ENCODE measurements around the gene SLC7A5.

SLC7A5 gene

DNA sequence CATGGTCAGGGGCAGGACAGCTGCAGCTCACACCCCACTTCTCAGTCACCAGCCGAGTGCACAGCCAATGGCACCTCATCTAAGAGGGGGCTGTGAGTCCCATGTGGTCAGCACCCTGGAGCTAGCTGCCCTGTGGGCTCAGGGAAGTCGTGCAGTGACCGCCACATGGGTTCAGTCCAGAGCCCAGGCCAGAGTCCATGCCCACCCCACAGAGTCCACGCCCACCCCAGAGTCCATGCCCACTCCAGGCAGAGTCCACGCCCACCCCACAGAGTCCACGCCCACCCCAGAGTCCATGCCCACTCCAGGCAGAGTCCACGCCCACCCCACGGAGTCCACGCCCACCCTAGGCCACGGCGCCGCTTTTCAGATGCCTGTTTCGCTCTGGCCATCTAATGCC, 24.1 kb downstream of the SLC7A5 start:
- Histone ChIP-seq H3K36me3 (ENCODE audit: control insufficient read depth in 2 of 2, insufficient read depth in 1 of 2, low read length in 2 of 2) (peaks cover 0 to 54% of the 10 kb centered on the region in 2 experiments; a peak in 1 of 3 replicates), H3K9me3 (ENCODE audit: control insufficient read depth, insufficient read depth, low read depth, low read length) (no peaks in the 10 kb centered on the region), H3K4me1 (ENCODE audit: control insufficient read depth, insufficient read depth, low read length) (no peaks in the 10 kb centered on the region), H3K4me3 (ENCODE audit: low read depth, low read length) (no peak overlapping the region), H3K27ac (ENCODE audit: extremely low read depth, low read depth, low read length) (no peak overlapping the region)
- TF ChIP-seq ZBTB48 (tag by site-specific recombination; IDR thresholded peaks at IDR 0.05) (no peak), ZNF394 (tag by site-specific recombination; IDR thresholded peaks at IDR 0.05; ENCODE audit: borderline replicate concordance) (no peak), KLF9 (tag by site-specific recombination; IDR thresholded peaks at IDR 0.05; ENCODE audit: low read depth) (peak; percentile 67), ZSCAN30 (tag by site-specific recombination; IDR thresholded peaks at IDR 0.05) (no peak), ZNF18 (tag by site-specific recombination; IDR thresholded peaks at IDR 0.05) (no peak), REPIN1 (tag by site-specific recombination; IDR thresholded peaks at IDR 0.05; ENCODE audit: low read depth) (no peak), ZNF747 (tag by site-specific recombination; IDR thresholded peaks at IDR 0.05) (no peak), KLF1 (tag by site-specific recombination; IDR thresholded peaks at IDR 0.05) (peak; percentile 19; the same call in 1 of the 2 replicates)
- TF ChIP-seq, protein P1, sequence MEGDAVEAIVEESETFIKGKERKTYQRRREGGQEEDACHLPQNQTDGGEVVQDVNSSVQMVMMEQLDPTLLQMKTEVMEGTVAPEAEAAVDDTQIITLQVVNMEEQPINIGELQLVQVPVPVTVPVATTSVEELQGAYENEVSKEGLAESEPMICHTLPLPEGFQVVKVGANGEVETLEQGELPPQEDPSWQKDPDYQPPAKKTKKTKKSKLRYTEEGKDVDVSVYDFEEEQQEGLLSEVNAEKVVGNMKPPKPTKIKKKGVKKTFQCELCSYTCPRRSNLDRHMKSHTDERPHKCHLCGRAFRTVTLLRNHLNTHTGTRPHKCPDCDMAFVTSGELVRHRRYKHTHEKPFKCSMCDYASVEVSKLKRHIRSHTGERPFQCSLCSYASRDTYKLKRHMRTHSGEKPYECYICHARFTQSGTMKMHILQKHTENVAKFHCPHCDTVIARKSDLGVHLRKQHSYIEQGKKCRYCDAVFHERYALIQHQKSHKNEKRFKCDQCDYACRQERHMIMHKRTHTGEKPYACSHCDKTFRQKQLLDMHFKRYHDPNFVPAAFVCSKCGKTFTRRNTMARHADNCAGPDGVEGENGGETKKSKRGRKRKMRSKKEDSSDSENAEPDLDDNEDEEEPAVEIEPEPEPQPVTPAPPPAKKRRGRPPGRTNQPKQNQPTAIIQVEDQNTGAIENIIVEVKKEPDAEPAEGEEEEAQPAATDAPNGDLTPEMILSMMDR (tag by site-specific recombination; IDR thresholded peaks at IDR 0.05): no peak
- ChIA-PET CTCF (interaction anchor here (2.1 kb wide), 1 partner anchor 66 kb away, joined by 10 read pairs; no protein-coding TSS in a partner anchor), POLR2A (interaction anchor here (1.0 to 1.2 kb wide), 2 partner anchors 20 to 26 kb away, joined by 3 to 11 read pairs; no protein-coding TSS in a partner anchor)

GRCh38 chr16:87844809-87845208, 24.5 kb downstream of the SLC7A5 start:
- ChIA-PET CTCF (interaction anchor here (2.1 kb wide), 1 partner anchor 66 kb away, joined by 10 read pairs; no protein-coding TSS in a partner anchor), POLR2A (interaction anchor here (1.0 to 1.2 kb wide), 2 partner anchors 19 to 26 kb away, joined by 3 to 11 read pairs; no protein-coding TSS in a partner anchor)
- TF ChIP-seq MEIS1 (CRISPR knock-in tag; IDR thresholded peaks at IDR 0.05; ENCODE audit: borderline replicate concordance): no peak
- TF ChIP-seq ZNF629 (tag by site-specific recombination; IDR thresholded peaks at IDR 0.05): no peak
- no peak for TF ChIP-seq SALL2 (tag by site-specific recombination; IDR thresholded peaks at IDR 0.05; ENCODE audit: borderline replicate concordance)
- TF ChIP-seq ZNF132 (tag by site-specific recombination; IDR thresholded peaks at IDR 0.05; ENCODE audit: borderline replicate concordance): no peak
- TF ChIP-seq SCRT2 (tag by site-specific recombination; IDR thresholded peaks at IDR 0.05): peak; percentile 66
- TF ChIP-seq ZNF585B (tag by site-specific recombination; IDR thresholded peaks at IDR 0.05): no peak

GRCh38 chr16:87844120-87844733, 25.1 kb downstream of the SLC7A5 start:
- Histone ChIP-seq H3K36me3 (ENCODE audit: control insufficient read depth in 2 of 2, insufficient read depth in 1 of 2, low read length in 2 of 2) (peaks cover 0 to 54% of the 10 kb centered on the region in 2 experiments; a peak in 1 of 3 replicates), H3K27ac (ENCODE audit: extremely low read depth, low read depth, low read length) (no peak overlapping the region), H3K4me1 (ENCODE audit: control insufficient read depth, insufficient read depth, low read length) (no peaks in the 10 kb centered on the region), H3K9me3 (ENCODE audit: control insufficient read depth, insufficient read depth, low read depth, low read length) (no peaks in the 10 kb centered on the region), H3K4me3 (ENCODE audit: low read depth, low read length) (no peak overlapping the region)
- ChIA-PET POLR2A (no interaction called here), CTCF (interaction anchor here (2.1 kb wide), 1 partner anchor 65 kb away, joined by 10 read pairs; no protein-coding TSS in a partner anchor)
- TF ChIP-seq ZIC2 (tag by site-specific recombination; IDR thresholded peaks at IDR 0.05) (no peak), ZNF624 (tag by site-specific recombination; IDR thresholded peaks at IDR 0.05) (no peak), KLF8 (tag by site-specific recombination; IDR thresholded peaks at IDR 0.05) (no peak), ZNF449 (tag by site-specific recombination; IDR thresholded peaks at IDR 0.05) (no peak), ZNF48 (tag by site-specific recombination; IDR thresholded peaks at IDR 0.05) (no peak), ZBTB20 (tag by site-specific recombination; IDR thresholded peaks at IDR 0.05) (peak; percentile 57), ZNF155 (tag by site-specific recombination; IDR thresholded peaks at IDR 0.05) (no peak), ZNF214 (tag by site-specific recombination; IDR thresholded peaks at IDR 0.05; ENCODE audit: borderline replicate concordance) (no peak), ZNF596 (tag by site-specific recombination; IDR thresholded peaks at IDR 0.05) (no peak)
- TF ChIP-seq, protein P1 (tag by site-specific recombination; IDR thresholded peaks at IDR 0.05): peak; percentile 23; the same call in 1 of the 2 replicates

More at GRCh38 chr16:87844809-87845208, 24.5 kb downstream of the SLC7A5 start:
- Histone ChIP-seq H3K4me3 (ENCODE audit: low read depth, low read length) (no peak overlapping the region), H3K4me1 (ENCODE audit: control insufficient read depth, insufficient read depth, low read length) (no peaks in the 10 kb centered on the region), H3K27ac (ENCODE audit: extremely low read depth, low read depth, low read length) (no peak overlapping the region), H3K9me3 (ENCODE audit: control insufficient read depth, insufficient read depth, low read depth, low read length) (no peaks in the 10 kb centered on the region), H3K36me3 (ENCODE audit: control insufficient read depth in 2 of 2, insufficient read depth in 1 of 2, low read length in 2 of 2) (peaks cover 0 to 54% of the 10 kb centered on the region in 2 experiments; a peak in 1 of 3 replicates)
